ENCODE data around the gene EEF1AKMT3. TPM values are rescaled to one million over a fixed set of nuclear protein-coding genes. Genes with fewer than 3 reads are reported as not detected.

The EEF1AKMT3 gene
- total RNA-seq, 4 donors from 2014 or later, result 0.82 to 2.0 (median 1.0) TPM

GRCh38 chr12:57781801-57782200 is 9.4 kb downstream of the EEF1AKMT3 start:
- H3K27me3 ChIP-seq, result no peaks in the 10 kb centered on the region
- intact Hi-C loops (cut with DNase I; ENCODE audit: low total_unique reads) (loop anchor here (1.0 to 5.0 kb wide), 4 partner anchors 10 to 124 kb away; partner anchors contain the start of genes EEF1AKMT3, METTL1 and TSPAN31), in situ Hi-C loops (cut with MboI; ENCODE audit: low sequenced_read_pairs in 4 of 4) (loop anchor here in 1 of 4 donors (5.0 kb wide), 1 partner anchor 126 kb away; no protein-coding TSS in a partner anchor)
- ATAC-seq, result no peak
- H3K9me3 ChIP-seq, result no peaks in the 10 kb centered on the region
- H3K36me3 ChIP-seq, result peaks cover under 1 to 22% of the 10 kb centered on the region in 2 donors
- TF ChIP-seq CTCF (IDR thresholded peaks at IDR 0.05 in 4 of 5, conservative IDR thresholded peaks at IDR 0.05 in 1 of 5) (no peak), POLR2A (IDR thresholded peaks at IDR 0.05) (no peak)
- peaks cover 9 to 15% of the 10 kb centered on the region in 2 donors for H3K4me1 ChIP-seq
- no peak overlapping the region for H3K27ac ChIP-seq
- no peak overlapping the region for H3K4me3 ChIP-seq
- DNase-seq, result no peak

- intact Hi-C loops (cut with DNase I; ENCODE audit: low total_unique reads), result loop anchor here (1.0 to 5.0 kb wide), 4 partner anchors 10 to 123 kb away; partner anchors contain the start of genes EEF1AKMT3, METTL1 and TSPAN31
- no peak for ATAC-seq
These were observed 9.8 kb downstream of the EEF1AKMT3 start for GRCh38 chr12:57782243-57782607.

GRCh38 chr12:57782608-57783465 is 10.4 kb downstream of the EEF1AKMT3 start, which contains the start of gene TSFM:
Gene TSFM (plus strand): TSS chr12:57782787. CDS start chr12:57782802, 15 bp downstream.
- H3K27me3 ChIP-seq, result no peaks in the 10 kb centered on the region
- peak; percentile 96 for ATAC-seq
- TF ChIP-seq CTCF (IDR thresholded peaks at IDR 0.05 in 4 of 5, conservative IDR thresholded peaks at IDR 0.05 in 1 of 5), result peak; percentile 95 to 99 (median 97)
- TF ChIP-seq POLR2A (IDR thresholded peaks at IDR 0.05), result peak; percentile 56 to 75
- in situ Hi-C loops (cut with MboI; ENCODE audit: low sequenced_read_pairs in 4 of 4) (loop anchor here in 1 of 4 donors (5.0 kb wide), 1 partner anchor 124 kb away; no protein-coding TSS in a partner anchor), intact Hi-C loops (cut with DNase I; ENCODE audit: low total_unique reads) (loop anchor here (1.0 to 5.0 kb wide), 4 partner anchors 11 to 122 kb away; partner anchors contain the start of genes EEF1AKMT3, METTL1 and TSPAN31)
- H3K36me3 ChIP-seq, result peaks cover 3 to 32% of the 10 kb centered on the region in 2 donors
- H3K27ac ChIP-seq, result peak within 1 kb of the TSS; percentile 80 to 89 (median 85)
- no peaks in the 10 kb centered on the region for H3K9me3 ChIP-seq
- peaks cover 9 to 15% of the 10 kb centered on the region in 2 donors for H3K4me1 ChIP-seq
- peak within 1 kb of the TSS; percentile 89 to 98 (median 94) for H3K4me3 ChIP-seq
- DNase-seq, result peak; percentile 93 to 94

More at GRCh38 chr12:57782243-57782607, 9.8 kb downstream of the EEF1AKMT3 start:
- H3K4me3 ChIP-seq, result peak overlapping the region in 3 of 4 donors; percentile 89 to 98 (median 91)
- peaks cover 9 to 15% of the 10 kb centered on the region in 2 donors for H3K4me1 ChIP-seq
- H3K27ac ChIP-seq, result peak overlapping the region; percentile 80 to 89 (median 85)
- in situ Hi-C loops (cut with MboI; ENCODE audit: low sequenced_read_pairs in 4 of 4), result loop anchor here in 1 of 4 donors (5.0 kb wide), 1 partner anchor 125 kb away; no protein-coding TSS in a partner anchor
- H3K36me3 ChIP-seq, result peaks cover 3 to 26% of the 10 kb centered on the region in 2 donors
- TF ChIP-seq CTCF (IDR thresholded peaks at IDR 0.05 in 4 of 5, conservative IDR thresholded peaks at IDR 0.05 in 1 of 5) (no peak), POLR2A (IDR thresholded peaks at IDR 0.05) (no peak)
- no peak for DNase-seq
- H3K9me3 ChIP-seq, result no peaks in the 10 kb centered on the region
- H3K27me3 ChIP-seq, result no peaks in the 10 kb centered on the region

- no peak for ATAC-seq
These were observed 11.0 kb downstream of the EEF1AKMT3 start for GRCh38 chr12:57783466-57783801.

More at GRCh38 chr12:57783466-57783801, 11.0 kb downstream of the EEF1AKMT3 start:
- no peak for DNase-seq
- TF ChIP-seq CTCF (IDR thresholded peaks at IDR 0.05 in 4 of 5, conservative IDR thresholded peaks at IDR 0.05 in 1 of 5) (no peak), POLR2A (IDR thresholded peaks at IDR 0.05) (no peak)
- H3K36me3 ChIP-seq, result peaks cover 3 to 38% of the 10 kb centered on the region in 2 donors
- H3K4me3 ChIP-seq, result peak overlapping the region; percentile 89 to 98 (median 94)
- no peaks in the 10 kb centered on the region for H3K9me3 ChIP-seq
- peak overlapping the region in 3 of 4 donors; percentile 84 to 89 (median 86) for H3K27ac ChIP-seq
- intact Hi-C loops (cut with DNase I; ENCODE audit: low total_unique reads), result loop anchor here (5.0 kb wide), 2 partner anchors 36 to 49 kb away; partner anchors contain the start of gene TSPAN31
- in situ Hi-C loops (cut with MboI; ENCODE audit: low sequenced_read_pairs in 4 of 4), result loop anchor here in 1 of 4 donors (5.0 kb wide), 1 partner anchor 124 kb away; no protein-coding TSS in a partner anchor
- peaks cover 9 to 15% of the 10 kb centered on the region in 2 donors for H3K4me1 ChIP-seq
- H3K27me3 ChIP-seq, result no peaks in the 10 kb centered on the region

All from gastrocnemius medialis (tissue), 4 donors.